DMS114 treated with DMSO at 0.1 percent for 48 hours (cell line): ENCODE measurements around the gene EBNA1BP2.
"Not testable (repeated sequence)": the region's sequence is repeated elsewhere in the genome, so short reads cannot be mapped to it uniquely, and the experiment has no call there.

ENCODE experiments used
- DNase-seq: peaks from one replicate; lab custom pipeline; 2025; ENCODE audit not compliant: unreplicated experiment; lab: John Stamatoyannopoulos, UW

The EBNA1BP2 gene, protein sequence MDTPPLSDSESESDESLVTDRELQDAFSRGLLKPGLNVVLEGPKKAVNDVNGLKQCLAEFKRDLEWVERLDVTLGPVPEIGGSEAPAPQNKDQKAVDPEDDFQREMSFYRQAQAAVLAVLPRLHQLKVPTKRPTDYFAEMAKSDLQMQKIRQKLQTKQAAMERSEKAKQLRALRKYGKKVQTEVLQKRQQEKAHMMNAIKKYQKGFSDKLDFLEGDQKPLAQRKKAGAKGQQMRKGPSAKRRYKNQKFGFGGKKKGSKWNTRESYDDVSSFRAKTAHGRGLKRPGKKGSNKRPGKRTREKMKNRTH

GRCh38 chr1:43171876-43172526 is at the start of gene EBNA1BP2, which contains the start of gene CFAP57:
TSS of gene EBNA1BP2 (minus strand) at chr1:43172290. CDS start at chr1:43172118, 172 bp downstream.
TSS of gene CFAP57 (plus strand) at chr1:43172330. CDS start at chr1:43172754, 424 bp downstream.
- peak; percentile 88 for DNase-seq

DNA sequence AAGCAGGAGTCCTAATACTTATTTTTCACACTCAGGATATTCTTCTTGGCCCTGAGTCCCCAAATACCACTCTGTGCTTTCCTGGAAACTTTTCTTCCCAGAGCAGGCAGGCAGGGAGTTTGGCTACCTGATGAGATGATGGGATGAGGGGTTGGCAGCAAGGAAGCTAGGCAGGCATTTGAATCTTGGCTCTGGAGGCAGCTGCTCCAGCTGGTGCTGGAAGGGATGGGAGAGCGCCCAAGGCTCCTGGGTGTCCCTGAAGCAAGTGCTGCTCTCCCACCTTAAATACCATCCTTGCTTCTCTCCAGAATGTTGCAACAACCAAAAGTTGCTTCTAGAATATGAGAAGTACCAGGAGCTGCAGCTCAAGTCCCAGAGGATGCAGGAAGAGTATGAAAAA is 49.7 kb upstream of the EBNA1BP2 start:
- DNase-seq, result no peak

DNA sequence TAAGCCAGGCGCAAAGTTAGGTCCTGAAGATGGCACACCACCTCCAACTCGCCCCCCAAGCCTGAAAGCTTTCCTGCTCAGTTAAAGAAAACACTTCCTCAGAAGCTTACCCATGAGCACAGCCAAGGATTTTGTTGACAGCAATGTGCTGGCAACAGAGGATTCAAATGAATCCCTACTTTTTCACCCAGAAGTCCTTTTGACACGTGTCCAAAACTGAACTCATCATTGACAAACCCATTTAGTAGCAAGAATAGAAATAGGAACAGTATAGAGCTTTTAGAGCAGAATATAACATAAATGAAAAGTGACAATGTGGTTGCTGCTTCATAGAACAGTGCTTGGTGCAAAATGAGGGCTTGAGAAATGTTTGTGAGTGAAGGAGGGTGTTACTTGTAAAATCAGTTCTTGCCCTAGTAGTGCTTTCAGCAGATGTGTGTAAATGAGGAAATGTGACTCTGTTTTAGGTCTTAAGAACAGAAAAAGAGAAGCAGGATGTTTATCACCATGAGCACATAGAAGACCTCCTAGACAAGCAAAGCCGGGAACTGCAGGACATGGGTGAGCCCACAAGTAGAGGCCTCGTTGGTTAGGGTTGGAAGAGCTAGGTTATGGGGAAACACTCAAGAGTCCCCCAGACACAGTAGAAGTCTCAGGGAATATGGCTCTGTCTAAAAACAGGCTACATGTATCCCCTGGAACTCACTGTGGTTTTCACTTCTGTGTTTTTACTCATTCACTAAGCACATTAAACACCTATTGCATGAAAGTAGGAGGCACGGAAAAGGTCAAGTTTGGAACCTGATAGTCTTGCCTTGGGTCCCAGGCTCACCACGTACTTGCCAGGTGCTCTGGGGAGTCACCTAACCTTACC is 49.1 kb upstream of the EBNA1BP2 start:
- no peak for DNase-seq

DNA sequence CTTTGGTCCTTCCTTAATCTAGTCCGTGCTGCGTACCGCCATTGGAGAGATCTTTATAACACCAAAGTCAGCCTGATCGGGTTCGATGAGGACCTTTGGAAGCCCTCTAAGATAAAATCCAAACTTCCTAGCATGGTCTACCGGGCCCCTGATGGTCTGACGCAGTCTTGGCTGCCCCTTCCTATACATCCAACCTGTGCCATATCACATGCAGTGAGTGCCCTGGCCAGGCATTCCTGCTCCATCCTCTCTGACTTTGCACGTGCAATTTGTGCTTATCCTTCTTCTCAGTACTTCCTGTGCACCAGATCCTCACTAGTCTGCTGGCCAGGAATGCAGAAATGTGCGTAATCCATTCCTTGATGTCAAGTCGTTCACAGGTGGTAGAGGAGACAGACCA is 45.7 kb upstream of the EBNA1BP2 start:
- no peak for DNase-seq

DNA sequence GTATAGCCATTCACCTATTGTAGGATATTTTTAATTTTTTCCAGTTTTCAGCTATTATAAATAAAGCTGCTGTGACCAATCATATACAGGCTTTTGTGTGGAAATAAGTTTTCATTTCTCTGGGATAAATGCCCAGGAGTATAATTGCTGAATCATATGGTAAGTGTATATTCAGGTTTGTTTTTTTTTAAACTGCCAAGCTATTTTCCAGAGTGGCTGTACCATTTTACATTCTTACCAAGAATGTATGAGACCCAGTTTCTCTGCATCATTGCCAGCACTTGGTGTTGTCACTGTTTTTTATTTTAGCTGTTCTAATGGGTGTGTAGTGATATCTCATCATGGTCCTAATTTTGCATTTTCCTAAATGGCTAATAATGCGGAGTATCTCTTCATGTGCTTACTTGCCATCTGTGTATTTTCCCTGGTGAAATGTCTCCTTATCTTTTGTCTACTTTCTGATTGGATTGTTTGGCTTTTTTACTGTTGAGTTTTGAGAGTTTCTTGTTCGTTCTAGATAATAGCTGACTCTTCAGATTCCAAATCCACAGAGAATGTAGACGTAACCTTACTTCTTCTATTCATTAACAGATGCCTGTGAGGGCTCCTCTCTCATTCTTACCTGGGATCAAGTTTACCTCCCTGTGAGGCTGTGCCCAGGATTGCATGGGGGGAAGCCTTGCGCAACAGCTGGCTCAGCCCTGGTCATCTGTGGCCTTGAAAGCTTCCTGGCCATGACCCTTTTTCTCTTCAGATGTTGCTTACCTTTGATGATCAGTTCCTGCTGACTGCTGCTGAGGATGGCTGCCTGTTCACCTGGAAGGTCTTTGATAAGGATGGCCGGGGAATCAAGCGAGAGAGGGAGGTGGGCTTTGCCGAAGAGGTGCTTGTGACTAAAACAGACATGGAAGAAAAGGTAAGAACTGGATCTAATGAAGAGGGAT is 42.7 kb upstream of the EBNA1BP2 start:
- no peak for DNase-seq

- DNase-seq, result not testable (repeated sequence)
Measured at GRCh38 chr1:43208277-43208676, 36.2 kb upstream of the EBNA1BP2 start.

DNA sequence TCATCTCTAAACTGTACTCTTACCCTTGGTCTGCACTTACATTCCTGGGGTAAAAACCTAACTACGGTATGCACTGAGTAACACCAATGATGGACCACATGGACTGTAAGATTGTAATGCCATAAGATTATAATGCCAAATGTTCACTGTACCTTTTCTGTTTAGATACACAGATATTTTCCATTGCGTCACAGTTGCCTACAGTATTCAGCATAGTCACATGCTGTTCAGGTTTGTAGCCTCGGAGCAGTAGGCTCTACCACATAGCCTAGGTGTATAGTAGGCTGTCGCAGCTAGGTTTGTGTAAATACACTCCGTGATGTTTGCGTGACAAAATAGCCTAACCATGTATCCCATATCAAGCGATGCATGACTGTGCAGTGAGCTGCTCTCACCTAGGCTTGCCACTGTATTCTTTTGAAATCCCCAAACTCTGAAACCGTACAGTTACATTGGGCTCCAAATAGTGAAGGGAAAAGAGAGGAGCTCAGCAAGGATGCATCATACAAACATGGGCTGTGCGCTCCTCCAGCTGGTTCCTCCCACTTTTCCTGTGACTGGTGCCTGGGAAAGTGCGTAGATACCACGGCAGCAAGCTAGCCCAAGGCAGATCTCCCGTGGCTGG is 35.3 kb upstream of the EBNA1BP2 start:
- no peak for DNase-seq

DNA sequence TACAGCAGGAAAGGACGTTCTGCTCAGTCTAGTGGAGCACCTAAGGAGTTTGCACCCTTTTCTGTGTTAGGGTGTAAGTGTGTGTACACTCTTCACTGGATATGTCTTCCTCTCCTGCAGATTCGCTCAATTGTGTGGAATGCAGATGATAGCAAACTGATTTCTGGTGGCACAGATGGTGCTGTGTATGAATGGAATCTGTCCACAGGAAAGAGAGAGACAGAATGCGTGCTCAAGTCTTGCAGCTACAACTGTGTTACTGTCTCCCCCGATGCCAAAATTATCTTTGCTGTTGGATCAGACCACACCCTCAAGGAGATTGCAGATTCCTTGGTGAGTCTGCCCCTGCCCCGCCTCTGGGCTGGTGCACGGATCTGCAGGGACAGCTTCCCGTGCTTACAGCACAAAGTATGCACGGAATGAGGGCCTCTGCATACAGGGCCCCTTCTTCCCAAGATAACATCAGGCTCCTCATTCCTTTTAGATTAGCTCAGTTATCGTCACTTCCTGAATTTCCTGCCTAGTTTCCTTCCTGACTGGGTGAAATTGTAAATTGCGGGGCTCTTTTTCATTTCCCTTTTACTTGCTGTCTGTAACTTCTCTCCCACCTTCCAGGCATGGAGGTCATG is 34.6 kb upstream of the EBNA1BP2 start:
- no peak for DNase-seq

- no peak for DNase-seq
Measured at GRCh38 chr1:43205671-43206070, 33.6 kb upstream of the EBNA1BP2 start.

- no peak for DNase-seq
Measured at GRCh38 chr1:43204394-43204793, 32.3 kb upstream of the EBNA1BP2 start.

DNA sequence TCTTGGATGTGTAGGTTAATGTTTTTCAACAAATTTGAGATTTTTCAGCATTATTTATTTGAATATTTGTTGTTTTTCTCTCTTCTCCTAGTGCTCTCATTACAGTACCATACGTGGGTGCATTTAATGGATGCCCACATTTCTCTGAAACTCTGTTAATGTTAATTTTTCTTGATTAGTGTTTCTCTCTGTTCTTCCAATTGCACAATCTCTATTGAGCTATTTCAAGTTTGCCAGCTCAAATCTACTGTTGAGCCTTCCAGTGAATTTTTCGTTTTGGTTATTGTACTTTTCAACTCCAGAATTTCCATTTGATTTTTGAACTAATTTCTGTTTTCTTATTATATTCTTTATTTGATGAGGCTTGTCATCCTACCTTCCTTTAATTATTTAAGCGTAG is 31.8 kb upstream of the EBNA1BP2 start:
- no peak for DNase-seq

DNA sequence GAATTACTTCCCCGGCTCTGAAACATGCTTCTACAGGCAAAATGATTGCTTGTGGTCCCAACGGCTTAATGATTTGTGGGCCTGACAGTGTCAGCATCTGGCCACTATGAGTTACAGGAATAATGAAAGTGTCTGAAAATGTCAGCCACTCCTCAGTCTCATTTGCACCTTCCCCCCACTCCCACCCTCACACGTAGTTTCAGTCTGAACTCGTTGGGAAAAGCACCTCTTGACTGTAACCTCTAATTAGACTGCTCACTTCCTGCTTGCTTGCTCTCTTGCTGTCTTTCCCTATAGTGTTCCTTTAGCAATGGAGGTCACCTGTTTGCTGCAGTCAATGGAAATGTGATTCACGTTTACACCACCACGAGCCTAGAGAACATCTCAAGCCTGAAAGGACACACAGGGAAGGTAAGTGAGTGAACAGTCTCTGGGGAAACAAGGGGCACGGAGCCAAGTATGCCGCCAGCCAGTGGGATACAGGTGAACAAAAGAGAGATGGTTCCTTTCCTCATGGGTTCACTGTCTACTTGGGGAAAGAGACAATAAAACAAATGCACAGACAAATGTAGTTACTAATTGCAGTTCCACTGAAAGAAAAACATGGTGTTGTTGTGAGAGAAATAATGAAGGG is 27.1 kb upstream of the EBNA1BP2 start:
- DNase-seq, result no peak

GRCh38 chr1:43197343-43198127 is 25.4 kb upstream of the EBNA1BP2 start:
- no peak for DNase-seq

DNA sequence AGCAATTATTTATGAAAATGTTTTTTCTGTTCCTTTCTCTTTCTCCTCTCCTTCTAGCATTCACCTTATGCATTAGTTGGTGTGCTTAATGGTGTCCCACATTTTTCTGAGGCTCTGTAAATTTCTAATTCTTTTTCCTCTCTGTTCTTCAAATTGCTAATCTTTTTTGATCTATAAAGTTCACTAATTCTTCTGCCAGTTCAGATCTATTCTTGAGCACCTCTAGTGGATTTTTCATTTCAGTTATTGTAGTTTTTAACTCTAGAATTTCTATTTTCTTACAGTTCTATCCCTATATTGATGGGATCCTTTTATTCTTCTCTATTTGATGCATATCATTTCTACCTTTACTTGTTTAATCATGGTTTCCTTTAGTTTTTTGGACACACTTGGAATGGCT is 22.4 kb upstream of the EBNA1BP2 start:
- DNase-seq, result no peak

DNA sequence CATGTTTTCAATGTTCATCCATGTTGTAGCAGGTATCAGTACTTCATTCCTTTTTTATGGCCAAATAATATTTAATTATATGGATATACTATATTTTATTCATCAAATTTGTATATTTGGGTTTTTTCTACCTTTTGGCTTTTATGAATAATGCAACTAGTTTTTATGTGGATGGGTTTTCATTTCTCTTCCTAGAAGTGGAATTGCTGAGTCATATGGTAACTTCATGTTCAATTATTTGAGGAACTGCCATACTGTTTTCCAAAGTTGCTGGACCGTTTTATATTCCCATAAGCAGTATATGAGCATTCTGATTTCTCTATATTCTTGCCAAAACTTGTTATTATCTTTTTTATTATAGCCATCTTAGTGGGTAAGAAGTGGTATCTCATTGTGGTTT is 16.0 kb upstream of the EBNA1BP2 start:
- DNase-seq, result no peak

- DNase-seq, result no peak
Measured at GRCh38 chr1:43184995-43185394, 12.9 kb upstream of the EBNA1BP2 start.

GRCh38 chr1:43184388-43184787 is 12.3 kb upstream of the EBNA1BP2 start:
- no peak for DNase-seq

DNA sequence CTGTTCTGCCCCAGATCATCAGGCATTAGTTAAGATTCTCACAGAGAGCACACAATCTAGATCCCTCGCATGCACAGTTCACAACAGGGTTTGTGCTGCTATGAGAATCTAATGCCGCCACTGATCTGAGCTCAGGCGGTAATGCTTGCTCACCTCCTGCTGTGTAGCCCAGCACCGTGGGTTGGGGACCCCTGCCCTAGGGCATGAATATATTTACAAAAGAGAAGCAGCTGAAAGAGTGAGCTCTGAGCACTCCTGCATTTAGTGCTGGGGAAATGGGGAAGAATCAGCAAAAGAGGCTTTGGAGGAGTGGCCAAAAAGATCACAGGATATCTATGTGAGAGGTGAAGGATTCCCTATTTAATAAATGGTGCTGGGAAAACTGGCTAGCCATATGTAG is 5.6 kb upstream of the EBNA1BP2 start:
- DNase-seq, result no peak
